GM19467 (cell line): Measurements from ENCODE around the gene HSPB9.

ENCODE experiments used
- ATAC-seq: cut with Tn5 transposase; IDR thresholded peaks from one replicate; pipeline ENCODE4 v1.9.1; 2021; ENCODE audit warnings: mild to moderate bottlenecking, moderate library complexity; ENCODE audit not compliant: unreplicated experiment

The HSPB9 gene

DNA sequence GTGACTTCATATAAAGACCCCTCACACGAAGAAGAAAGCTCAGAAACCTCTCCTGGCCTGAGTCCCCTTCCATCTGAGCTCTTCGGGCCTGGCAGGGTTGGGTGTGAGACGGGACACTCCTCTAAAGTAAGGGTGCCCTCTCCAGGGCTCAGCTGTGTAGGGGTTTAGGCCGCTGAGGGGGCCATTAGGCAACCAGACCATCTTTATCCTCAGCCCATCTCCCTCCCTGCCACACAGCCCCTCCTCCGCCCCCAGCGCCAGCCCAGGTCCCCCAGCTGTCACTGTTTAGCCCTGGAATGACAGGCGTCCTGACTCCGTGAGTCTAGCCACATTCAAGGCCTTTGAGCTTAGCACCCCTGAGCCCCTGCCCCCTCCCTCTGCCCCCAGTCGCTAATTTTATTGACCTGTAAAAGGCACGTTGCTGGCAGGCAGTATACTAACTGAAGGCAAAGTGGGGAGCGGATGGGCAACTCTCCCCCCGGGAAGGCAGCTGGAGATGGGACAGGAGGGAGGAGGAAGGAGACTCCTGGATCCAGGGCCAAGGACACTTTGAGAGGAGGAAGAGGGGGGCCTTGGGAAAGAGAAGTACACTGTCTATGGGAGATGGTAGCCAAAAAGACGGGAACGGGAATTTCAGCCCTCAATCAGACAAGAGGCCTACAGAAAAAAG lies 23.7 kb upstream of the HSPB9 start:
- ATAC-seq: no peak

GRCh38 chr17:42101513-42102292 lies 20.9 kb upstream of the HSPB9 start:
- no peak for ATAC-seq

- no peak for ATAC-seq
Measured at GRCh38 chr17:42103221-42103954, 19.2 kb upstream of the HSPB9 start.

DNA sequence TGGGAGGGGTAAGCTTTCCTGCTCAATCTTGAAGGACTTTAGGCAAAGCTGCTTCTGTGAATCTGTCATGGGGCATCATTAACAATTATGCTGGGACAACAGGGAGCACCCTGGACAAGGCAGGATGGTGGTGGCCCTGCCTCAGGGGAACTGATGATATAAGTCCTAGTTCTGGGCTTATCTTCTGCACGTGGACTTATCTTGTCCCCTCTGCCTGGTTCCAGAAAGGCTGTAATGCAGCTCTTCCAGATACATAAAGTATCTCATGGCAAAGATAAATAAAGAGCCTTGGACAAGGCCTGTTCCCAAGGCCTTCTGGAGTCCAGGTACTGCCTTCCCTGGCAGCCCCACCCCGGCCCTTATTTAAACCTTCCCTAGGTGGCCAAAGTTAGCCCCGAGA lies 18.3 kb upstream of the HSPB9 start:
- no peak for ATAC-seq

DNA sequence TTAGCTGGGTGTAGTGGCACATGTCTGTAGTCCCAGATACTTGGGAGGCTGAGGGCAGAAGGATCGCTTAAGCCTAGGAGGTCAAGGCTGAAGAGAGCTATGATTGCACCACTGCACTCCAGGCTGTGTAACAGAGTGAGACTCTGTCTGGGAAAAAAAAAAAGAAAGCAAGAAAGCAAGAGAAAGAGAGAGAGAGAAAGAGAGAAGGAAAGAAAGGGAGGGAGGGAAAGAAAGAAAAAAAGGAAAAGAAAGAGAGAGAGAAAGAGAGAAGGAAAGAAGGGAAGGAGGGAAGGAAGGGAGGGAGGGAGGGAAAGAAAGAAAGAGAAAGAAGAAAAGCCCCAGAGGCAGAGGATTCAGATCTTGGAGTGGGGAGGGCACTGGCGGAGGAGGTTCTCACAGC lies 16.6 kb upstream of the HSPB9 start:
- no peak for ATAC-seq

DNA sequence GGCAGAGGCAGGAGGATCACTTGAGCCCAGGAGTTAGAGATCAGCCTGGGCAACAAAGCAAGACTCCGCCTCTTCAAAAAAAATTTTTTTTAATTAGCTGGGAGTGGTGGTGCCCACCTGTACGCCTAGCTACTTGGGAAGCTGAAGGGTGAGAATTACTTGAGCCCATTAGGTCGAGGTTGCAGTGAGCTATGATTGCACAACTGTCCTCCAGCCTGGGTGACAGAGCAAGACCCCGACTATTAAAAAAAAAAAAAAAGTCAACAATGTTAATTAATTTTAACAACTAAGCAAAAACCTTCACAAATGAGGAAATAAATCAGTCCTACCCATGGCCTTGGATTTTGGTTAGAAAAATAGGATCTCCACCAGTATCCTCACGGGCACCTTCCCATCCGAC lies 15.5 kb upstream of the HSPB9 start:
- ATAC-seq: no peak

- peak; percentile 59 for ATAC-seq
Measured at GRCh38 chr17:42107597-42108576, 14.7 kb upstream of the HSPB9 start.

- ATAC-seq: no peak
Measured at GRCh38 chr17:42109086-42109485, 13.5 kb upstream of the HSPB9 start.

- ATAC-seq: no peak
Measured at GRCh38 chr17:42110301-42111264, 12.0 kb upstream of the HSPB9 start.

- no peak for ATAC-seq
Measured at GRCh38 chr17:42111265-42111636, 11.4 kb upstream of the HSPB9 start.

DNA sequence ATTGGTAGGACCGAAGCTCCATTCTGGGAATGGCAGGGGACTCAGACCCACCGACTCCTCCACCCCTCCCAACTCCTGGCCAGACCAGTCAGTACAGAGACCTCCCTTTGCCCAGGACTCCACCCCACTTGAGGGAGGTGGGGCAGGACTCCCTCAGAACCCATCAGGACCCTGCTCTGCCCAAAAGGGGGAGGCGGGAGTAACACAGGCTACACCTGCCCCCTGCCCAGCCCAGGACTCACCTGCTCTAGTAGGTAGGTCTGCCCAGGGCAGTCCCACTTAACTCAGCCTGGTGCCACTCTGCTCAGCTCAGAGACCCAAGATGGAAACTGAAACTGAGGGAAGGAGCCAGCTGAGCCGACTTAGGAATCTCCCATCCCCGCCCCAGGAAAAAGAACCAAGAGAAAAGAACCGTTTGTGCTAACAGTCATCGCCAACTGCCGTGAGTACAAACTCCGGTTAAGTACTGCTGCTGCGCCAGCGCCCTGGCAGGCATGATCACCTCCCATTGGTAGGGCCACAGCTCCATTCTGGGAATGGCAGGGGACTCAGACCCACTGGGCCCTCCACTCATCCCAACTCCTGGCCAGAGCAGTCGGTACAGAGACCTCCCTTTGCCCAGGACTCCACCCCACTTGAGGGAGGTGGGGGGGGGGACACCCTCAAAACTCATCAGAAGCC lies 10.6 kb upstream of the HSPB9 start:
- no peak for ATAC-seq

GRCh38 chr17:42112552-42113176 lies 9.9 kb upstream of the HSPB9 start, which contains the start of gene DHX58:
Gene DHX58 (minus strand): TSS chr17:42112714. CDS start chr17:42111892, 822 bp downstream.
- ATAC-seq: peak; percentile 64

DNA sequence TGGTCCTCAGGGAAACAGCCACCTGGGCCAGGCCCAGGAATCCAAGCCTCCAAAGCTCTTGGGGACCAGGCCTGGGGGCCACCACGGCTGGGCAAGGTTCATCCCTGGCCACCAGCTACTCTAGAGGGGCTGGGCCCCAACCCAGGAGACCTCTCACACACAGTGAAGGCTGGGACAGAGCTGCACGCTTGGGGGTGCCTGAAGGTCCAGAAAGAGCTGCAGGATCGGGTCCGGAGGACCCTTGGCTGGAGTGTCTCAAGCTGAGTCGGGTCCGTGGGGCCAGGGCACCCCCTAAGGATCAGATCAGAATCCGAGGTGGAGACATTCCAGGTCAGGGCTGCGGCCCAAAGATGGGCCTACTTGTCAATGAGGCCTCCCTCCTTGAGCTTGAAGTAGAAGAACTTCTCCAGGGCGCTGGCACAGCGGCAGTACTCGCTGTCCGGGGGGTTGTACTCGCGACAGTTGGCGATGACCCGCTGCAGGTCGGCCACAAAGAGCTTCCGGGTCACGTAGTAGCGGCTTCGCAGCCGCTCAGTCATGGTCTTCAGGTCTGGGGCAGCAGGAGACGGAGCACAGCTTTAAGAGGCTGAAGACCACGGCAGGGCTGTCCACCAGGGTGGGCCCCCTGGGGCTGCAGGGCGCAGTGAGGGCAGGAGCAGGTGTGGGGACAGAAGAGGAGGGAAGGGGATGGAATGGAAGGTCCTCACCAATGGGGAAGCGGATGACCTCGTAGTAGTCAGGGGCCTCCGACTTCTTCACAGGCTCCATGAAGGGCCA lies 9.1 kb upstream of the HSPB9 start:
- no peak for ATAC-seq

DNA sequence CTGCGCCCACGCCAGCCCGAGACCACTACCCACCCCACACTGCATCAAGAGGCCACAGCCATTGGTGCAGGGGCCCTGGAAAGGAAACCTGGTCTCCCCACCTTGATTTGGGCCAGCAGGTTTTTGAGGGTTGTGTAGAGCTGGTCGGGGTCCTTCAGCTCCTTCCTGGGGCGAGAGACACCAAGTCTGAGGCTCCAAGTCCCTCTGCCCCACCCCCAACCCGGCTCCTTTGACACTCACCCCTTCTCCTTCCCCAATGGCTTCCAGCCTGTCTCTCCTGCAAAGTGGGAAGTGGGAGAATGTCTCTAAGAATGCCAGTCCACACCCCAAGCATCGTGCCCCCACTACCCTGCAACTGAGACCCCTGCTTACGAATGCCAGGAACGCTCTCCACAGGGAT lies 8.5 kb upstream of the HSPB9 start:
- no peak for ATAC-seq

GRCh38 chr17:42116705-42117396 lies 5.8 kb upstream of the HSPB9 start:
- no peak for ATAC-seq

- no peak for ATAC-seq
Measured at GRCh38 chr17:42117397-42118125, 5.0 kb upstream of the HSPB9 start.
